GM20000 (cell line): ENCODE measurements around the gene SIGLECL1.

ENCODE experiments used
- DNase-seq: peaks from one replicate; pipeline ENCODE4 v3.0.0; 2012; ENCODE audit warnings: low spot score
- TF ChIP-seq, protein P1 (sequence below): IDR thresholded peaks from 2 replicates; pipeline ENCODE4 v1.5.1; 2012; ENCODE audit warnings: mild to moderate bottlenecking, control low read depth; ENCODE audit errors: extremely low read depth, missing control alignments

Gene SIGLECL1

DNA sequence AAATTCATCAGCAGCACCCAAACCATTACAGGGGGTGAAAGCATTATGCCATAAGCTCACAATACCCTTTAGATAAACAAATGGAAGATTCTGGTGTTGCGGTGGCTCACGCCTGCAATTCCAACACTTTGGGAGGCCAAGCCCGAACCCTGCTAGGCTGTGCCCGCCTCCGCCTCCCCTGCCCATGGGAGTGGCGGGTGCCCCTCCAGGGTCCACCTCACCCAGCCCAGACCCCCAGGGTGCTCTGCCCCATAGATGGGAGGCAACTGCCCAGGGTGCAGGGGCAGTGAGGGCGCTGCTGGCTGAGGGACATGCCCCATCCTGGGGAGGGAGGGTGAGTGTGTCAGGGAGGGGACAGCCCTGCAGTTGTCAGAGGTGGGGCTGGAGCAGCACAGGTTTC lies 10.0 kb upstream of the SIGLECL1 start:
- no peak for DNase-seq
- TF ChIP-seq, protein P1, sequence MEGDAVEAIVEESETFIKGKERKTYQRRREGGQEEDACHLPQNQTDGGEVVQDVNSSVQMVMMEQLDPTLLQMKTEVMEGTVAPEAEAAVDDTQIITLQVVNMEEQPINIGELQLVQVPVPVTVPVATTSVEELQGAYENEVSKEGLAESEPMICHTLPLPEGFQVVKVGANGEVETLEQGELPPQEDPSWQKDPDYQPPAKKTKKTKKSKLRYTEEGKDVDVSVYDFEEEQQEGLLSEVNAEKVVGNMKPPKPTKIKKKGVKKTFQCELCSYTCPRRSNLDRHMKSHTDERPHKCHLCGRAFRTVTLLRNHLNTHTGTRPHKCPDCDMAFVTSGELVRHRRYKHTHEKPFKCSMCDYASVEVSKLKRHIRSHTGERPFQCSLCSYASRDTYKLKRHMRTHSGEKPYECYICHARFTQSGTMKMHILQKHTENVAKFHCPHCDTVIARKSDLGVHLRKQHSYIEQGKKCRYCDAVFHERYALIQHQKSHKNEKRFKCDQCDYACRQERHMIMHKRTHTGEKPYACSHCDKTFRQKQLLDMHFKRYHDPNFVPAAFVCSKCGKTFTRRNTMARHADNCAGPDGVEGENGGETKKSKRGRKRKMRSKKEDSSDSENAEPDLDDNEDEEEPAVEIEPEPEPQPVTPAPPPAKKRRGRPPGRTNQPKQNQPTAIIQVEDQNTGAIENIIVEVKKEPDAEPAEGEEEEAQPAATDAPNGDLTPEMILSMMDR, result no peak

DNA sequence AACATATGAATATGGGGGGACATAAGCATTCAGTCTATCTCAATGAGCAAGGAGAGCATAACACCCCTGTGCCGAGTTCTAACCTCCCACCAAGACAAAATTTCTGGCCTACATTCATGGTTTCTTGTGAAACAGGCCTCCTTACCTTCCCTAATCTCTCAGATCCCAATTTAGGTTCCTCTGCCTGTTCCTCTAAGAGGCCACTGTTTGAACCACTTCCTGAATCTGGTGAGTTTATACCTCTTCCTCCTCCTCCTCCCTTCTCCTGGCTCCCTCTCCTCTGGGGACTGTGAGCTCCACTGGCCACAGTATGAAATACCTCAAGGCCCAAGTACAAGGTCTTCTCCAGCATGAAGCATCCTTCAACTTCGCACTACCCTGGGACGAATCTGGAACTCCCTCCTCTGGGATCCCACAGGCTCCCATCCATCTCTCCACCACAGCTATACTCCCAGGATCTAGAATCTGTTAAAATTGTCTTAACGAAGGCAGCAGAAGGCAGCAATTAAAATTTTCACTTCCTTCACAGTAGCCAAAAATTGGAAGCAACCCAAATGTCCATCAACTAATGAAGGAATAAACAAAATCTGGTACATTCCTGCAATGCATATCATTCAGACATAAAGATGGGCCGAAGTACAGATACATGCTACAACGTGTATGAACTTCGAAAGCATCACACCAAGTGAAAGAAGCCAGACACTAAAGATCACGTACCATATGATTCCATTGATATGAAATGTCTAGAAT lies 7.8 kb upstream of the SIGLECL1 start:
- TF ChIP-seq, protein P1, result no peak
- DNase-seq, result no peak

DNA sequence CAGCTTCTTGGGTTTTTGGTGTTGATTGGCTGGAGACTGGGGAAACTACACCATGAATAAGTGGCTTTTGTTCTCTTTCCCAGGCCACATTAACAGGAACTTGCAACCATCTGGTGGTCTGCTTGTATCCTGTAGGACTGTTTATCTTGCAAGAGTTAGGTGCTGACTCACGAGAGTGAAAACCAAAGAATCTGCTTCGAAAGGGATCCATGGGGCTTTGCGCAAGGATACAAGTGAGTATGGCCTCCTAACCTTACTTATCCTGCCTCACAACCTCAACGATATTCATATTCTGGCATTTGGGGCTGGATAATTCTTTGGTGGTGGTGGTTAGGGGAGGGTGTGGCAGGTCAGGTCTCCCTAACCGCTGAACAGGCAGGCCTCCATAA lies 4.7 kb upstream of the SIGLECL1 start:
- TF ChIP-seq, protein P1, result no peak
- DNase-seq, result no peak

DNA sequence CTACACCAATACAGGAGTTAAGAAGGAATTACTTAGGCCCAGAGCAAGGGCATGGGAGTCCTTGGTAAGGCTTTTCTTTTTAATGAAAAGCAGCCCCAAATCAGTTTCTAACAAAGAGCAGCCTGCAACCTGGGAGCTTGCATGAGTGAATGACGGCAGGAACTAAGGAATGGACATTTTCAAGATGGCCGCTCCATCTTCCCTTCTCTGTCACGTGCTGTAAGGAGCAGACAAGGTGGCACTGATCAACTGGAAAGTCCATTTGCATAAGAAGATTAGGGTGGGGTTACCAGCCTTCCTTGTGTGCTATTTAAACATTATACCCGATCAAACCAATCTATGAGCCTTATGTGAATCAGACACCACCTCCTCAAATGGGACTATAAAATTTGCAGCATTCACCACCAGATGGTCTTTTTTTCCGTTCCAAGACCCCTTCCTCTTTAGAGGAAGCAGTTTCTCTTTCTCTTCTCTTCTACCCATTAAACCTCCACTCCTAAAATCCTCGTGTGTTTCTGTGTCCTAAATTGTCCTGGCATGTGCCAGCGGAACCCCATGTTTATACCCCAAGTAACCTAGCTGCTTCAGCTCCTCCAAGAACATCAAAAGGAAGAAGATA lies 2.8 kb upstream of the SIGLECL1 start:
- TF ChIP-seq, protein P1, result no peak
- no peak for DNase-seq

DNA sequence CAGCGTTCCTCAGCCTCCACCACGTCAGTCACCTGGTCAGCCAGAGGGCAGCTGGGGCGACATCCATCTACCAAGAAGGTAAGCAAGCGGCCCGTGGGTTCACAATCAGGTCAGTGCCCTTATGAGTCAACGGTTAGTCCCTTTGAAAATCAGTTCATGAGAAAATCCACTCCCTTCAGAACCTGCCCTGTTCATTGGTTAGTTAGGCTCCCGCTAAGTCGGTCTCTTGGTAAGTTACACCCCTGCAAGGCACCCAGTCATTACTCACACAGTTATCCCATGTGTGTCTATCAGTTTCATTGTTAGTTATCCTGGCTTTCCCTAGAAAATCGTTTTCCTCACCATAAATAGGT lies 564 bp downstream of the SIGLECL1 start:
- TF ChIP-seq, protein P1, result no peak
- DNase-seq, result no peak

DNA sequence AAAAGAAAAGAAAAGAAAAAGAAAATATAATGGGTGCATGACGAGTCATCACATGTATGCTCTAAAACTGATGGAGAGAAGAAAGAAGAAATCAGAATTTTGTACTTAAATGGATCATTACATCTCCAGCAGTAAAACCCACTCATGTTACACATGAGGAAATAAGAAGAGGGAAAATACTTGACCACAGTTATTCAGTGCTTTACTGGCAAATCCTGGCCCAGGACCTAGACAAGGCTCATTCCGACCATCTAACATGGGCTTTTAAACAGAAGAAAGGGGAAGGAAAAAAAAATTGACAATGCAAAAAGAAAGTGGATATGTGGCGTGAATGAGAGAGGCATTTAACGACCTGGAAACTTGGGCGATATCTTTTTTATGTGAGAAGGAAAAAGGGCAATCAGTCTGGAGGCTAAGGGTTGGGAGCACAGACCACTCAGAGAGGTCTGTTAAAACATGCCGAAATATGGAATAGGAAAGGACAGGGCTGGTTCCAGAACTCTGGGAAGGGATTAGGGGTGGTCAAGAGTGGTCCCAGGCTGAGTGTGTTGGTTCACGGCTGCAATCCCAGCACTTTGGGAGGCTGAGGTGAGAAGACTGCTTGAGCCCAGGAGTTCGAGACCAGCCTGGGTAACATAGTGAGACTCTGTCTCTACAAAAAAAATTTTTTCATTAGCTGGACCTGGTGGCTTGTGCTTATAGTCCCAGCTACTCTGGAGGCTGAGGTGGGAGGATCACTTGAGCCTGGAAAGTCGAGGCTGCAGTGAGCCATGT lies 1.6 kb downstream of the SIGLECL1 start:
- no peak for DNase-seq
- TF ChIP-seq, protein P1, result no peak
